SIG-M5 treated with dmso at 0.1 percent for 504 hours (cell line): ENCODE measurements around the gene CFTR.

Experiments
- DNase-seq: peaks from one replicate; lab custom pipeline; 2025; ENCODE audit not compliant: unreplicated experiment; lab: John Stamatoyannopoulos, UW

Gene CFTR

DNA sequence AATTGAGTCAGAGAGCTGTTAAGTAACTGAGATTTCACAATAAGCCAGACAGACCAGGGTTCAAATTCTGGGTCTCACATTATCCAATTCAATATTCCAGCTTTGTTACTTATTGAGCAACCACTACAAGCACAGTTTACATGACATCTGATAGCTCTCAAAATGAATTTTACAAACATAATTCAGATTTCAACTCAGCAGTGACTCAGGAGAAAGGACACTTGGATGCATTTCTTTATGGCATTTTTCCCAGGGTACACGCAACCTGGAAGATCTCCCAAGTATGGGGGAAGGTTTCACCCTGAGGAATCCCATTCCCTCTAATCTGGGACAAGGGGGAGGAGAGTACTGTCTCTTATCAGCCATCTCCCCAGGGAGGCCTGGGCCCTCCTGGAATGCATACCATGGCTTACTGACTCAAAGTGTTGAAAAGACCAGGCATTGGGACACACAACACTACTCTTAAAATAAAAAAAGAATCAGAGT is 102.4 kb downstream of the CFTR start:
- no peak for DNase-seq

DNA sequence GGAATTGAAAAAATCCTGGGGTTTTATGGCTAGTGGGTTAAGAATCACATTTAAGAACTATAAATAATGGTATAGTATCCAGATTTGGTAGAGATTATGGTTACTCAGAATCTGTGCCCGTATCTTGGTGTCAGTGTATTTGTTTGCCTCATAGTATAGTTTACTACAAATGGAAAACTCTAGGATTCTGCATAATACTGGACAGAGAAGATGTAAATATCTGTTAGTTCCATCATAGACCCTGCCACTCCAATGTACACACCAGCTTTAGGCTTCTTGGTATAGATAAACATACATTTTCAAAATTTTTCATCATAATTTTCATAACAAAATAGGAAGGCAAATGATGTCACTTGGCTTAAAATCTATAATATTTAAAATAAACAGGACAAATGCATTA is 108.1 kb downstream of the CFTR start:
- DNase-seq = no peak

DNA sequence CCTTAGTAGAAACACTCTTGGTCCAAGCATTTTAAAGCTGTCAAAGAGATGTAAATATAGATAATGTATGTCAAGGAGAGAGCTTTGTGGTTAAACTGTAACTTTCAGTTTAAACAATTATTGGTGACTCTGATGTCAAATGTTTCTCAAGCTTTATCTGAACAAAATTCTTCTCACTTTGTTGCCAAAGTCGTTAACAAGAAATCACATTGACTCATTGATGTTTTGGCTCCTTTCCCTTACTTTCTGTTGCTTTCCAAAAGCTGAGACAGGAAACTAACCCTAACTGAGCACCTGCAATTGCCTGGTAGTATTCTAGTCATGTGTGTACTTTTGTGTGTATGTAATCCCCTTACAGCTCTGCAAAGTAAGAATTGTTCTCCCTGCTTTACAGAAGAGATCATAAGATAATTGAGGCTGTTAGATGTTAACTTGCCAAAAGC is 108.5 kb downstream of the CFTR start:
- DNase-seq = no peak

DNA sequence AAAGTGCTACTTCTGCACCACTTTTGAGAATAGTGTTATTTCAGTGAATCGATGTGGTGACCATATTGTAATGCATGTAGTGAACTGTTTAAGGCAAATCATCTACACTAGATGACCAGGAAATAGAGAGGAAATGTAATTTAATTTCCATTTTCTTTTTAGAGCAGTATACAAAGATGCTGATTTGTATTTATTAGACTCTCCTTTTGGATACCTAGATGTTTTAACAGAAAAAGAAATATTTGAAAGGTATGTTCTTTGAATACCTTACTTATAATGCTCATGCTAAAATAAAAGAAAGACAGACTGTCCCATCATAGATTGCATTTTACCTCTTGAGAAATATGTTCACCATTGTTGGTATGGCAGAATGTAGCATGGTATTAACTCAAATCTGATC is 110.4 kb downstream of the CFTR start:
- DNase-seq = no peak

DNA sequence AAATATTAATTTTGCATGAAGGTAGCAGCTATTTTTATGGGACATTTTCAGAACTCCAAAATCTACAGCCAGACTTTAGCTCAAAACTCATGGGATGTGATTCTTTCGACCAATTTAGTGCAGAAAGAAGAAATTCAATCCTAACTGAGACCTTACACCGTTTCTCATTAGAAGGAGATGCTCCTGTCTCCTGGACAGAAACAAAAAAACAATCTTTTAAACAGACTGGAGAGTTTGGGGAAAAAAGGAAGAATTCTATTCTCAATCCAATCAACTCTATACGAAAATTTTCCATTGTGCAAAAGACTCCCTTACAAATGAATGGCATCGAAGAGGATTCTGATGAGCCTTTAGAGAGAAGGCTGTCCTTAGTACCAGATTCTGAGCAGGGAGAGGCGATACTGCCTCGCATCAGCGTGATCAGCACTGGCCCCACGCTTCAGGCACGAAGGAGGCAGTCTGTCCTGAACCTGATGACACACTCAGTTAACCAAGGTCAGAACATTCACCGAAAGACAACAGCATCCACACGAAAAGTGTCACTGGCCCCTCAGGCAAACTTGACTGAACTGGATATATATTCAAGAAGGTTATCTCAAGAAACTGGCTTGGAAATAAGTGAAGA is 112.3 kb downstream of the CFTR start:
- no peak for DNase-seq

DNA sequence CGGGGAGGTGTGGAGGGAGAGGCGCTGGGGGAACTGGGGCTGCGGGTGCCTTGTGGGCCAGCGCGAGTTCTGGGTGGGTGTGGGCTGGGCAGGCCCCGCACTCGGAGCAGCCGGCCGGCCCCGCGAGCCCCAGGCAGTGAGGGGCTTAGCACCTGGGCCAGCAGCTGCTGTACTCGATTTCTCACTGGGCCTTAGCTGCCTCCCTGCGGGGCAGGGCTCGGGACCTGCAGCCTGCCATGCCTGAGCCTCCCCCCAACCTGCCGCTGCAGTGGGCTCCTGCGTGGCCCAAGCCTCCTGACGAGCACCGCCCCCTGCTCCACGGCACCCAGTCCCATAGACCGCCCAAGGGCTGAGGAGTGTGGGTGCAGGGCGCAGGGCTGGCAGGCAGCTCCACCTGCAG is 116.3 kb downstream of the CFTR start:
- DNase-seq = no peak

DNA sequence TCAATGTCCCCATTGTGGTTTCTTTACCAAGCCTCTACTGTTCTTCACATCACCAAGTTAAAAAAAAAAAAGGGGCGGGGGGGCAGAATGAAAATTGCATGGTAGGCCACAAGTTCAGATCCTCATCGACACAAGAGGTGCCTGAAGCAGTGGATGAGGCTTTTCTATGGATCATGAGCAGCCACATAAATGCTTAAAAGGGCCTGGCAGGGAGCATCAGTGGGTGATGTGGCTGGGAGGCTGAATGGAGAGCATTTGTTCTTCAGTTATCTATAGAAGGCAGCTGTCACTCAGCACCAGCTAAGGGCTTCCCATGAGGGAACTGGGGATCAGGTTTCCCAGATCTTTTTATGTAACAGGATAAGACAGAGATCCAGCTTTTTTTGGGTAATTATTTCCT is 117.9 kb downstream of the CFTR start:
- no peak for DNase-seq

DNA sequence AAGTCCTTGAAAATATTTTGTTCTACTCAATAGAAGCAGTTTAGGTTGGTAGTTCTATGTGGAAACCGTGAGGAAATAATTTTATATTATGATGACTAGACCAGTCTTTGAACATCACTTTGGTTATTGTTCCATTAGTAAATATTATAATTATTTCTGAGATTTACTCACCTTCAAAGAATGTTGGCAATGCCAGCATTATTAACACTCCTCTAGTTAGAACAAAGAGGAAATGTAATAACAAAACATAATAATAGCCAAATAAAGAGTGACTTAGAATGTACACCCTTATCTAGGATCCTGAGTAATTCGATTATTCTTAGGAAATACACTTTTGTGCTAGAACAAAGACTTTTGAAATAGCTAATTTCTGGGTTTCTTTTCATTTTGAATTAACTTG is 121.1 kb downstream of the CFTR start:
- DNase-seq = no peak

DNA sequence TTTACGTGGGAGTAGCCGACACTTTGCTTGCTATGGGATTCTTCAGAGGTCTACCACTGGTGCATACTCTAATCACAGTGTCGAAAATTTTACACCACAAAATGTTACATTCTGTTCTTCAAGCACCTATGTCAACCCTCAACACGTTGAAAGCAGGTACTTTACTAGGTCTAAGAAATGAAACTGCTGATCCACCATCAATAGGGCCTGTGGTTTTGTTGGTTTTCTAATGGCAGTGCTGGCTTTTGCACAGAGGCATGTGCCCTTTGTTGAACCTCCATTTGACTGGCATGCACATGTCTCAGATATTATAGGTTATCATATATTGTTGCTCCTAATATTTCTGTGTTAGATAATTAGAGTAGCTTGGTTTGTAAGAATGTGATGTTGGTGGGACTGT is 123.8 kb downstream of the CFTR start:
- no peak for DNase-seq

DNA sequence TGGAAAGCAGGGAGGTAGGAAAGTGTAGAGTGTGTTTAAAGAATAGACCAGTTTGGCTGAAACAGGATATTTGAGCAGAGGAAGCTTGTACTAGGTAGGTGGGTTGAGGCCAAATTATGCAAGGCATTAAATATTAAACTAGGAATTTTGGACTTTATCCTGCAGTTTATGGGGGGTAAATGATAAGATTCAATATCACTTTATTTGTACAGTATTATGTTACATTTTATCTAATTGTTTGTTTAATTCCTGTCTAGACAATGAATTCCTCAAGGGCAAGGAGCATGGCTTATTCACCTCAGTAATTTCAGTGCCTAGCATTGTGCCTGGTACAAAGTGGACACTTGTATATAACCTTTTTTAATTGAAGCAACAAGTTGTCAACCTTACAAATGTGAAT is 125.9 kb downstream of the CFTR start:
- DNase-seq = no peak

DNA sequence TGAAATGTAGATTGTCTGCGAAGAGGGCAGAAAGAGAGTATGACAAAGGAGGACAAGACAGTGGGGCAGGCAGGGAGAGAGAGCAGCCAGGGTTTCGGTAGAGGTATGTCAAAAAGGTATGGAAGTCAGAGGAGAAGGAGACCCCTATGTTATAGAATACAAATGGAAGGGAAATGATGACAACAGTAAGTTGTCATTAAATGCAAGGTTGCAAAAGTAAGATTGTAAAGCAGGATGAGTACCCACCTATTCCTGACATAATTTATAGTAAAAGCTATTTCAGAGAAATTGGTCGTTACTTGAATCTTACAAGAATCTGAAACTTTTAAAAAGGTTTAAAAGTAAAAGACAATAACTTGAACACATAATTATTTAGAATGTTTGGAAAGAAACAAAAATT is 126.3 kb downstream of the CFTR start:
- no peak for DNase-seq

DNA sequence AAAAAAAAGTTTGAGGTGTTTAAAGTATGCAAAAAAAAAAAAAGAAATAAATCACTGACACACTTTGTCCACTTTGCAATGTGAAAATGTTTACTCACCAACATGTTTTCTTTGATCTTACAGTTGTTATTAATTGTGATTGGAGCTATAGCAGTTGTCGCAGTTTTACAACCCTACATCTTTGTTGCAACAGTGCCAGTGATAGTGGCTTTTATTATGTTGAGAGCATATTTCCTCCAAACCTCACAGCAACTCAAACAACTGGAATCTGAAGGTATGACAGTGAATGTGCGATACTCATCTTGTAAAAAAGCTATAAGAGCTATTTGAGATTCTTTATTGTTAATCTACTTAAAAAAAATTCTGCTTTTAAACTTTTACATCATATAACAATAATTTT is 130.6 kb downstream of the CFTR start:
- no peak for DNase-seq

DNA sequence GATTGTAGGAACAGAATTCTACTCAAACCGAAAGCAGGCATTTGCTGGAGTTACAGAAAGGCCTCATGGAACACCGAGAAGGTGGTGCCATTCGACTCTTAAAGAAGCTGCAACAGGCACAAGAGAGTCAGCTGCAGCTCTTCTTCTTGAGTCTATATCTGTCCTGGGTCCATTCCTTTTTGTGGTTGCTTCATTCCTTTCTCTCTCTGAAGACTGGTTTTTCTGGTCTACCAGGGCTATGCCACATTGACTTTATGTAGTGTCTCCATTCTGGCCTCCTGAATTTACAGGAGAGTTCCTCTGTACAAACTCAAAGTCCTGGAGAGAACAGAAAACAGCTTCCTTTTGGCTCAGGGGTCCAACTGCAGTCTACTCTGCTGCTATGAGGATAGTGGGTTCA is 132.8 kb downstream of the CFTR start:
- peak; percentile 20 for DNase-seq

DNA sequence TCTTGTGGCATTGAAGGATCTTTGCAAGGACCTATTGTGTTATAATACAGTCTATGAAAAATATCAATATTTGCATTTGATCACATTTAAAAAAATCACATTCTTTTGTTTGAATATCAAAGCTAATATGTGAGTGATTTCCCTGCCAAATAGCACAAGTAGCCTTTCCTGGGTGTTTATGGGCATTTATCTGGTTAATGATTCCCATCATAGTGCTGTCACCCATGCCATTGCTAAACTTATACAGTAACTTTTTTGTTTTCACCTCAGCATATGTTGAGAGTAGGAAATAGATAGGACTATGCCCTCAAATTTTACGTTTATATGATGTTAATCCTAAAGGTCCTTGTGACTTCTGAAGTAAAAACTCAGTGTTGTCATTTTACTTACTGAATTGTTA is 136.9 kb downstream of the CFTR start:
- DNase-seq = no peak

DNA sequence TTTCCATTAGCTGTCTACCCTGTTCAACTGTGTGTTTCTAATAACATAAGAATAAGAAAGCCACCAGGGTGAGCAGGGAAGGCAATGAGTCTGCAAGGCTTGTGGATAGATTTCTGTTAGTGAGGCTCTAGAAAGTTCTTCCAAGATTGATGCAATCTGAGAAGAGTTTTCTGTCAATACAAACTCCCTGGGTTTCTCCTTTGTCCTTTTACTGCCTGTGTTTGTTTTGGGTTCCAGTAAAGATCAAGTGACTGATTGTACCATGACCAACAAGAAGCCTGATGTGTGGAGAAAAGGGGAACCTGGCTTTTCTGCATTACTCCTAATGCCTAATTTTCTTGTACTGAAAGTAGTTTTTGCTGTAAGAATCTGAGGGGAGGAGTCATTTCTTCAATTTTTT is 139.9 kb downstream of the CFTR start:
- DNase-seq = no peak

DNA sequence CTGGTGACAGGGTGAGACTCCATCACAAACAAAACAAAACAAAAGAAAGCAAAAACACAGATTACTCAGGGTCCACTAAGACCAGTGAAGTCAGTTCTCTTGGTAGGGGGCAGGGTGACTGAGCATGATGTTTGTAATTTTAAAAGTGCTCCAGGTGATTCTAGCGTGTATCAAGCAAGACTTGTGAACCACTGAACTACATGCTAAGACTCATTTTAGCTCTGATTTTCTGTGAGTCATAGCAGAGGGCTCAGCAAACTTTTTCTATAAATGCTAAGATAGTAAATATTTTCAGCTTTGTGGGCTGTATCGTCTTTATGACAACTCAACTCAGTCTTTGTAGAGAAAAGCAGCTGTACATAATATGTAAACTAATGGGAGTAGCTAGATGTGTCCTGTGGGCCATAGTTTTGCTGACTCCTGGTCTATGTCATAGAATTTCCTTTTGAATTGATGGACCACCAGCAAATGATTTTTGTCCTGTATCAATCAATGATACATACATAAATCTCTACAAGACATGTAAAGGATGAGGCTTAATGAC is 141.3 kb downstream of the CFTR start:
- no peak for DNase-seq

DNA sequence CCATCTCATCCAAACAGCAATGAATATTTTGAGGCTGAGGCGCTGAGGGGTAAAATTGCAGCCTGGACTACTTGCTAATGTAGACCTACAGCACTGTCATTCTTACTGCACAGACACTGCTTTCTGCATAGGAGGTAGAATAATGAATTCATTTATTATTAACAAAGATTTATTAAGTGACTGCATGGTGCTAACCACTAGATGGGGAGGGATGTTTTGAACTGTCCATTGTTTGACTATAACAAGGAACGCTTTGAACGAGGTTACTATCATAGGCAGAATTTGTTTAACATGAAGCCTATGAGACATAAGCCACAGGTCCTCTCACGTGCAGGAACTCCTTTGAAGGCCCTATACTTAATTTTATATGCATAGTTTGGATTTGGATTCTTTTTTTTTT is 143.8 kb downstream of the CFTR start:
- no peak for DNase-seq

DNA sequence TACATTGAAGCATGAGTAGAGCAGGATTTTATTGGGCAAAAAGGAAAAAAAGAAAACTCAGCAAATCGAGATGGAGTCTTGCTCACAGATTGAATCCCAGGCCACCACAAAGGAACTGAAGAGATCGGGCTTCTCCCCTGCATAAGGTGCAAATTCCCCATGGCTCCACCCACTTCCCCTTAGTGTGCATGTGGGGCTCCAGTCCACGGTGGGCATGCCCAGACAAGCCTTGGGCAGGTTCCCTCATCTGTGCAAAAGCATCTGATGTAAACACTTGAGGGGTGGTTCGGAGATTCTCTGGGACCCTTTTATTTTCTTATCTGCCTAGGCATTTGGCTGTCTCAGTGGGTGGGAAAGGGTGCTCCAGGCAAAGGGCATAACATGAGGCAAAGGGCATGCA is 150.7 kb downstream of the CFTR start:
- no peak for DNase-seq

DNA sequence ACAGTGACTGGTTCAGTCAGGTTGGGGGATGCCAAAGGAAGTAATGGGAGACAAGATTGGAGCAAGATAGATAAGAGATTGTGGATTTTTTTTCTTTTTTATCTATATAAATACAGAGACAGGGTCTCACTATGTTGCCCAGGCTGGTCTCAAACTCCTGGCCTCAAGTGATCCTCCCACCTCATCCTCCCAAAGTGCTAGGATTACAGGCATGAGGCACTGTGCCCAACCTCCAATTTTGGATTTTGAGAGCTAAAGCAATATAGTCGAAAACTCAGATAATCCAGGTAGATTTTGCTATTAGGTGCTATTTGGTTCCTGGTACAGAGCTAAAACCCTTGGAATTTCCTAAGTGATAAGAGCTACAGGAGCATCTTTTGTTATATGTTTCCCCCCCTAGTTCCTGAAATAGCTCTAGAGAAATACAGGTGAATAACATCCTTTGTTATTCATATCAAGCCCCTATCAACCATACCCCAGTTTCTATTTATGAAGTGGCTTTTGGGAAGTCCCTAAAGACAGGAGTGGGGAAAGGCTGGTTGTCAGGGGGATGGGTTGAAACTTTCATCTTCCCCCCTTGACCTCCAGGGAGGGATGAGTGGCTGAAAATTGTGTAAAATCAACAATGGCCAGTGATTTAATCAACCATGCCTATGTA is 151.2 kb downstream of the CFTR start:
- DNase-seq = no peak

DNA sequence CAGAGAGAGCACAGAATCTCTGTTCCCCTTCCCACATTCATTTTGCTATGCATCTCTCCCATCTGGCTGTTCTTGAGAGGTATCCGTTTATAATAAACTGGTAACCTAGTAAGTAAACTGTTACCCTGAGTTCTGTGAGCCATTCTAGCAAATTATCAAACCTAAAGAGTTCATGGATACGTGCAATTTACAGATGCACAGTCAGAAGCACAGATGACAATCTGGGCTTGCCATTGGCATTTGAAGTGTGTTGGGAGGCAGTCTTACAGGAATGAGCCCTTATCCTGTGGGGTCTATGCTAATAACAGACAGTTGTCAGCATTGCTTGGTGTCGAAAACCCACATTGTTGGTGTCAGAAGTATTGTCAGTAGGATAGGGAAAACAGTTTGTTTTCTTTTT is 151.8 kb downstream of the CFTR start:
- no peak for DNase-seq

DNA sequence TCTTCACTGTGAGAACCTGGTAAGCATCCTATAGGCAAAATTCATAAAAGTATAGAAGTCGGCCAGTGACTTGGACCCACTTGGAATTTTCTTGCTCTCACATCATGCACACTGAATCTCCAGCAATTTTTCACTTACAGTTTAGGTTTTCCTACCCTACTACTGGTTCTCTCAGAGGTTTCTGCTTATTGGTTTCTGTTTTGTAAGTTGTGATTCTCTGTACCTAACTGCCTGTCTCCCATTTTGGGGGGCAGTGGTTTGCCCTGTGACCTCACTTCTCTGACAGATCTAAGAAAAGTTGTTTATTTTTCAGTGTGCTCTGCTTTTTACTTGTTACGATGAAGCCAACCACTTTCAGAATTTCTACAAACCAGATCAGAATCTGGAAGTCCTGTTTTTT is 158.1 kb downstream of the CFTR start:
- no peak for DNase-seq

DNA sequence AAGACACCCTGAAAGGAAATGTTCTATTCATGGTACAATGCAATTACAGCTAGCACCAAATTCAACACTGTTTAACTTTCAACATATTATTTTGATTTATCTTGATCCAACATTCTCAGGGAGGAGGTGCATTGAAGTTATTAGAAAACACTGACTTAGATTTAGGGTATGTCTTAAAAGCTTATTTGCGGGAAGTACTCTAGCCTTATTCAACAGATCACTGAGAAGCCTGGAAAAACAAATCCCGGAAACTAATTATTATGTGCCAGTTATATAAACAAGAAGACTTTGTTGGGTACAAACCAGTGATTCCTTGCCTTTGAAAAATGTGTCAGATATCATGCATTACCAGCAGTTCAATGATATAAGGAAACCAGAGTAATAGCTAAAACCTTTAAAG is 160.1 kb downstream of the CFTR start:
- no peak for DNase-seq

DNA sequence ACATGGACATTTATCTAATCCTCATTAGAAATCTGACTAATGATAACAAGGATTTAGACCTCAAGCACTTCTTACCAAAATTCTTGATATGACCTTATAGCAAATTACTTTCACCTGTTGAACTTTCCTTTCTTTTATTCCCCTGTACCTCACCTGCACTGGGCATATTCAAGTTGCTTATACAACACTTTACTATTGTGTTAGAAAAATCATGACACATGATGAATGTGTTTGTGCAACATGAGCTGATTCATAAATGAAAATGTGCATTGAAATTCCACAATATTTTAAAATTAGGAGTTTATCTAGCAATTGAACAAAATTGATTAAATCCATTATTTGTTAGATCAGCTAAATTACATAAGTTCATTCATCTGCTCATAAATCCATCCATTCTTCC is 160.6 kb downstream of the CFTR start:
- no peak for DNase-seq
